Right ventricle myocardium inferior (tissue), 1 donor: Measurements from ENCODE around the gene MPV17. TPM values are rescaled to one million over a fixed set of nuclear protein-coding genes. Genes with fewer than 3 reads are reported as not detected.
A peak's percentile ranks its signal among the peaks of the same experiment; 100 is the strongest.
"Not testable (repeated sequence)": the region's sequence is repeated elsewhere in the genome, so short reads cannot be mapped to it uniquely, and the experiment has no call there.

Experiments used
- ATAC-seq: fragments of 200-7000 bp; cut with Tn5 transposase; one replicate; pipeline ENCODE4 v1.9.1; 2020; ENCODE audit warnings: mild to moderate bottlenecking, moderate library complexity
- DNase-seq: peaks from one replicate; pipeline ENCODE4 v3.0.0; 2021; ENCODE audit errors: missing footprints
- intact Hi-C: fragments of 100-400 bp; cut with DNase I; formaldehyde crosslinking; loops from one replicate; pipeline ENCODE4 v1.11.0; 2022
- total RNA-seq: library from RNA; stranded (reverse); fragmentation: NEBNext Ultra II Directional; extraction: Animal tissue kit (Norgen Biotek cat#: 25700); gene quantifications from one replicate; pipeline ENCODE4 v1.2.1, GENCODE V29; 2021
- donor health status: DM: no; HTN: yes; CAD: no; lungs with severe emphysema.

The MPV17 gene
- total RNA-seq, 1 donor from 2014 or later = 48.0 TPM

DNA sequence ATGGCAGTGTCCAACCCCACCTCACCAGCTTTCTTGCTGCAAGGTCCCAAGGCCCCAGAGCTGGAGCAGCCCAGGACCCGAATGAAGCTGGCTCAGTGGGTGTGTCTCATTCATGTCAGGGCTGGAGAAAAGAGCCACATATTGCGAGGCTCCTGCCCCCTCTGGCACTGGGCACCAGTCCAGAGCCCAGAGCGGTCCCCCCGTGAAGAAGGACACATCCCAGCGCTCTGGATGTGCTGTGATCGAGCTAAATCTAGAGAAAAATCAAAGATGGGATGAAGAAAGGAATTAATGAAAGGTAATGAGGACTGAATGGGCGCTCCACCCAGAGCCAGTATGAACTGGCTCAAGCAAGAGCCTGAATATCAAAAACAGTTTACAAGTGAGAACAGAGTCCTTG, 13.3 kb upstream of the MPV17 start:
- no peak for DNase-seq
- no peak for ATAC-seq
- intact Hi-C loops = no loop called here

DNA sequence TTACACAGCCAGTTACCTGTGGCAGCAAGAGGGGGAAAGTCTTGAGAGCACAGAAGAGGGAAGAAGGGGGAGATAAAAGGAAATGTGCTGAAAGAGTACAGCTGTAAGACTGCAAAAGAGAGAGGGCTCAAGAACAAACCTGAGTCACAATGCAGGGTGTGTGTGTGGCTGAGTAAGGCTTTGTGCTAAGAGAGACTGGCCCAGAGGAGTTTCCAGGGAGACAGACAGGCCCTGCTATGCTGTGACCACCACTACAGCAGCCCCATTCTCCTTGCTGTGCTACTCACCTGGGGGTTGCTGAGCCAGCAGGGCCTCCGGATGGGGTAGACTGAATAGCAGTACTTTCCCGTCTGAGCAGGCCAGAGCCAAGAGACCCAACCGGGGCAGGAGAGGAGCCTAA, 12.4 kb upstream of the MPV17 start:
- ATAC-seq = no peak
- intact Hi-C loops = no loop called here
- DNase-seq = no peak

DNA sequence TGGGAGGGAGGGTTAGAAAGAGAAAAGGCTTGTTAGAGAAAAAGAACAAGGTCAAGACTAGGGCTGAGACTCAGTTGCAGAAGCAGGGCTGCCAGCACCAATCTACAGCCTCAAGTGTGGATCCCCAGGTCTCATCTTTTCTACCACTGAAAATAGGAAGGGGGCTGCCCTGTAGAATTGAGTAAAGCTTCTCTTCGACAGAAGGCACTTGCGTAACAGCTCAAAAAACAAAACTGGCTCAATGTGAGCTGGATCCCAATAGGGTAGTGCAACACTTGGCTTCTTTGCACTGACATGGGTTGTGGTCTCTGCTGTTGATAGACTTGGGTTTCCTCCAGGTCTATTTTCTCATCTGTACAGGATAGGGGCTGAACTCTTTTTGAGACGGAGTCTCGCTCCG, 1.8 kb upstream of the MPV17 start:
- intact Hi-C loops = no loop called here

DNA sequence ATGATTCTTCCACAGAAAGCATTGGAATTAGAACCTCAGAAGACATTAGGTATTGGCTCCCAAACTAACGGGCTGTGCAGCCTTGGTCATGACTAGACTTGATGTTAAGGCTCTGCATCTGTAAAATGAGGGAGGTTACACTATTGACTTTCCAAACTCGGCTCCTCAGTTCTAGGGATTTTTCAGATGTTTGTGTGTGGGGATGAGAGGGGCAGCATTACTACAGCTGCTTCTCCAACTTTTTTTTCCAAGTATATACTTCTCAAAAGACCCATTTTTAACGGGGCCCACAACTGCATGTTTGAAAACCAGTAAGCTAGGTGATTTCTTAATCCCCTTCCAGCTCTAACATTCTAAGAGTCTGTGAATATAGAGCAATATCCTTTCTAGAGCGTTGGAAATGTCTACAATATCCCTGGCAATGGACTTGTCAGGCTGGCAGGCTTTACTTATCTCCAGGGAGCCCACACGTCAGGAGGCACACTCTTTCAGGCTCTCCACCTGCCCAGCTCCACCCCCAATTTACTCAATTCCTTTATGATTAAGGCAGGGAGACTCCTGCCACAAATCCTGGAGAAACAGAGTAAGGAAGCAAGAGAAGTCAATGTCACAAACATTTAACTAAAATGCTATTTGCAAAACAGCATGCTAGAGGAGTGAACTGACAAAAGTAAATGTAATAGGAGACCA, 844 bp upstream of the MPV17 start:
- DNase-seq = no peak
- ATAC-seq = no peak
- intact Hi-C loops = loop anchor here (1.0 to 2.0 kb wide), 2 partner anchors 41 to 47 kb away; partner anchors contain the start of genes EIF2B4, SNX17 and TRIM54

More for the DNA sequence above, 1.8 kb upstream of the MPV17 start:
- DNase-seq (no peak), ATAC-seq (no peak)

DNA sequence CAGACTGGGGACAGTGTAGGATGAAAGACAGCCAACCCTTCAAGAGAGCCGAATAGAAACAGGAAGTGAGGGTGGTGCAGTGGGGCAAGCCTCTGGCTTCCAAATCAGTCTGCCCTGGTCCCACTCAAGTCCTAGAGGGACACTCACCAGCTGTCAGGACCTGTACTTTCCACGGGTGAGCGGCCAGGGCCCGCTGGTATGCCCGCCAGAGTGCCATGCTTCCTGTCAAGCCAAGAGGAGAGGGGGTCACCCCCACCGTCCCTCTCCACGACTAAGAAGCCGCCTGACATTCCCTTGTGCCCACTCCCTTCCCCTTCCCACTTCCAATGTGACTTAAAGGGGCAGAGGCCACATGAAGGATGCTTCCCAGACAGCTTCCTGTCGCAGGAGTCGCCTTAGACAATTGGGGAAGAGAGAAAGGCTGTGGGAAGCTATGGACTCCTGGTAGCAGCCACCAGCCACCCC, 564 bp downstream of the MPV17 start:
- DNase-seq (no peak), ATAC-seq (peak; percentile 6)
- intact Hi-C loops = loop anchor here (2.0 kb wide), 1 partner anchor 48 kb away; the partner anchor contains the start of genes EIF2B4 and SNX17

DNA sequence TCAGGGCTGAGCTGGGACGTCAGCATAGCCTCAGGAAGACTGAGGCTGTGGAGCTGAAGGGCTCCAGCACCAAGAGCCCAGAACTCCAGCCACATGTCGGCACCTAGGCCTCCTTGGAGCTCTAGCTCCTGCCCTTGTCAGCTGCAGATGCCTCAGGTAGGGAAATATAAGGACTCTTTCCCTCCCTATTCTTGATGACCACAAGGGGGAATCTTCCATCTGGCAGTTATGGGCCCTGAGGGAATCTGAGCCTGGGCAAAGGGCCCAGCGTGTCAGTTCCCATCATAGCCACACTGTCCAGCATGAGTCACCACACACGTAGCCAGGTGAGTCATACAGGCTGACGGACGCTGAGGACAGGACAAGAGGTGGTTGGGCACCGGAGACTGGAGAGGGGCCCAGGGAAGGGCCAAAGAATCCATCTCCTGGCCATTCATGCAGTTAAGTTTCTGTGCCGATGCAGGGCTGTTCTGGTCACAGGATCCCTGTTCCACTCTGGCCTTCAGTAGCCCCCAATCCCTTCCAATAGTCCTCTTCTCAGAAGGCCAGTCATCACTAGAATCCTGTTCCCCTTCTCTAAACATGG, 1.8 kb downstream of the MPV17 start:
- intact Hi-C loops = no loop called here
- ATAC-seq = peak; percentile 65
- DNase-seq = no peak

DNA sequence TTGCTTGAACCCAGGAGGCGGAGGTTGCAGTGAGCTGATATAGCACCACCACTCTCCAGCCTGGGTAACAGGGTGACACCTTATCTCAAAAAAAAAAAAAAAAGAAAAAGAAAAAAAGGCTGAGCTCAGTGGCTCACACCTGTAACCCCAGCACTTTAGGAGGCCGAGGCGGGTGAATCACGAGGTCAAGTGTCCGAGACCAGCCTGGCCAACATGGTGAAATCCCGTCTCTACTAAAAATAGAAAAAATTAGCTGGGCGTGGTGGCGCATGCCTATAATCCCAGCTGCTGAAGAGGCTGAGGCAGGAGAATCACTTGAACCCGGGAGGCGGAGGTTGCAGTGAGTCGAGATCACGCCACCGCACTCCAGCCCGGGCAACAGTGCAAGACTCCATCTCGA, 3.1 kb downstream of the MPV17 start:
- ATAC-seq, DNase-seq, intact Hi-C loops: not testable (repeated sequence)

DNA sequence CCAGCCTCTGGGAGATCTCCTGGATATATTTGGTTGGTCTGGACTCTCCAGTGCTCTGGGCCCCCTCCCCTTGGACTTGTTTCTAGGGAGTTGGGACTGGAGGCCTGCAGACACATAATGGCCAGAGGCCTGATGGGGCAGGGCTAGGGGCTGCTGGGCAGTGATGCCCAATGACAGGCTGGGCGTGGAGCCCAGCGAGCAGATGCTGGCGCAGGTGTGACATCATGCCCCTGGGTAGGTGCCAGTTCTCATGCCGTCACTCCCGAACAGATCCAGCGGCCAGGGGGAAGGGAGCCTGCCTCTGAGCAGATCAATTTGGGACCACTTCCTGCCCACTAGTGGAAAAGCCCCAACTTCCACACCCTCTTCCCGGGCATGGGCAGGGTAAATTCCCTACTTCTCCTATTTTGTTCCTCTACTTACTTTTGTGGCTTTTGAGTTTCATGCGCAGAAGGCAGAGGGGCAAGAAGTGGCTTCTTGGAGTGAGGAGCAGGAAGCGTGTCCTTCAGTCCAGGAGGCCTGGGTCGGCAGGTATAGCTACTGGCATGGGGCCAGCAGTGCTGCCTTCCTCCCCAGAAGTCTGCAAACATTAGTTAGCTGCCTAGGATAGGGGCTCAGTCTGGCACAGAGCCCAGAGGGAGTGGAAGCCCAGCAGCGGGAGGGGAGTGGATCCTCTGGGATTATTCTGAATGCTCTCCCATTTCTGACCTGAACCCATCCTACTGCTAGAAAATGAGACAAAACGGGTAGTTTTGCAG, 6.1 kb downstream of the MPV17 start:
- intact Hi-C loops = no loop called here
- no peak for DNase-seq
- no peak for ATAC-seq

DNA sequence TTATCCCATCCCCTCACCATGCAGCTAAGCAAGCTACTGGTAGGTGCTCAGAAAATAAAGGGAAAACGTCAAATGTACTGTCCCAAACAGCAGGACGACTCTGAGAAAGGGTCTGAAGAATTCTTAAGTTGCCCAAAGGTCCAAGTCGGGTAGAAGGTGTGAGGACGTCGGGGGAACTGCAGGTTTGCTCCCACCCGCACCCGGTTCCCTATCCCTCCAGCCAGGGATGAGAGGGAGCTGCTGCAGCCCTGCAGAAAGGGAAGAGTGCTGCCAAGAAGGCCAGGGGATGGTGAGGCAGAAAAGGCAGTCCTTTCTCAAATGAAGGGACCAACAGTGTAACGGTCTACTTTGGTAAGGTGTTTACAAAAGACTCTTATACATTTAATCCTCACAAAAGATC, 7.8 kb downstream of the MPV17 start:
- intact Hi-C loops = no loop called here
- ATAC-seq (no peak), DNase-seq (no peak)

DNA sequence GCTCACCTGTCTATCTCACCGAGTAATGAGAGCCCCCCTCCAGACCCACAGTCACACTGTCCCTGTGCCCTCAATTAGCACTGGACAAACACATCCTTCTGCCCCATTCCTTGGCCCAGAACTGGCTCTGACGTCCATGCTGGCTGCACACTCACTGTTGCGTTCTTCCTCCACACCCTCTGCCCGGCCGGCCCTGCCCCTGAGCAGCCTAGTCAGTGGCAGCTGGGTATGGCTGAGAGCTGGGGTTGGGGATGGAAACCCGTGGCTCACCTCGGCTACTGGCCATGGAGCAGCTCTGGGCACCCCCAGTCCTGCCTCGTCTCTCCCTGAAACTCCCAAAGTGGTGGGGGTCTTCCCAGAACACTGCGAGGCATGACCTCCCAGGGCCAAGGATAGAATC, 8.2 kb downstream of the MPV17 start:
- intact Hi-C loops = no loop called here
- ATAC-seq (no peak), DNase-seq (no peak)

DNA sequence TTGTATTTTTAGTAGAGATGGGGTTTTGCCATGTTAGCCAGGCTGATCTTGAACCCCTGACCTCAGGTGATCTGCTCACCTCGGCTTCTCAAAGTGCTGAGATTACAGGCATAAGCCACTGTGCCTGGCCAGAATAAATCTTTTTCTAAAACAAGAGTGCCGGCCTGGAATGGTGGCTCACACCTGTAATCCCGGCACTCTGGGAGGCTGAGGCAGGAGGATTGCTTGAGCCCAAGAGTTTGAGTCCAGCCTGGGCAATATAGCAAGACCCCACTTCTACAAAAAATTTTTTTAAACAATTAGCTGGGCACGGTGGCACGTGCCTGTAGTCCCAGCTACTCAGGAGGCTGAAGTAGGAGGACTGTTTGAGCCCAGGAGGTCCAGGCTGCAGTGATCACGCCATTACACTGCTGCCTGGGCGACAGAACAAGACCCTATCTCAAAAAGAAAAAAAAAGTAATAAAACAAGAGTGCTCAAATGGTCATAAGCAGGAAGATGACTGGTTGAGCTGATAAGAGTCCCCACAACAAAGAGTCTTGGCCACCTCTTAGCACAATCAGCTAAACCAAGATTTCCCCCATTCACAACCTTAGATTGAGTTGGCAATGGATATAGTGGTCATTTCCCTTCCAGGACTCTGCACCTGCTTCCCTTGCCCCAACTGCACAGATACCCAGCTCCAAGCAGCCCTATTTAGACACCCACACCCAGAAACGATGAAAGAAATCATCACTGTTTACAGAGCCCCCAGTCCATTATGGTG, 8.8 kb downstream of the MPV17 start:
- DNase-seq (no peak), ATAC-seq (no peak)
- intact Hi-C loops = no loop called here

DNA sequence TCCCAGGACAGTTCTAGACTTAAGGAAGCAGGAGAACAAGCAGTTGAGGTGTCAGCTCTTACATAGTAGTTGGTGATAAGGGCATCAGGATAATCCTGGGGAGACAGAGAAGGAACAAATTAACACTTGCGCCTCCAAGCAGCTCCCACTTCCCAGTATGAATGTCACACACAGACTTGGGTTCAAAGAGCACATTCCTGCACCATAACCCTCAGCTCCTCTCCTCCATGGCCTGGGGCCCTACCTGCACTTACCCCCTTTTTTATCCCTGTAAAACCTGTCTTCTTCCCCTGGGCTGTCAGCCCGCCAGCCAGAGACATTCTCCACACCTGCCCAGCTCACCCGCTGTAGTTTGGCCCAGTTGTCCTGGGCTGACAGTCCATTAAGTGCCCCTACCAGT, 10.7 kb downstream of the MPV17 start:
- DNase-seq (no peak), ATAC-seq (no peak)
- intact Hi-C loops = no loop called here

DNA sequence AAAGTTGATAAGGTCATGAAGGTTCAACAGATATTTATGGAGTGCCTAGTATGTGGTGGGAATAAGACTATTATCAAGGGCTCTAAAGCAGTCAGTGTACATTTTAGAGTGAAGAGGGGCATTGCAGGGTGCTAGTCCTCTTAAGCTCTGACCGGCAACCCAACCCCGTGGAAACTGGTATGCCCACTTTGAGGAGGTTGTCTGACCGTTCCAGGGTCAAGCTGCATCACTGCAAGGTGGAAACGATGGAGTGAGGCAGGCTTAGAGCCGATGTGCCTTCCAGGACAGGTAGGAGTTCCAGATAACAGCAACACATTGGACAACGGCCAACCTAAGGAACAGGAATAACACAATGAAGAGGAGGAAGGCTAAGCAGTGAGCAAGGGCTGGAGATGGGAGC, 13.2 kb downstream of the MPV17 start:
- no peak for DNase-seq
- intact Hi-C loops = no loop called here

DNA sequence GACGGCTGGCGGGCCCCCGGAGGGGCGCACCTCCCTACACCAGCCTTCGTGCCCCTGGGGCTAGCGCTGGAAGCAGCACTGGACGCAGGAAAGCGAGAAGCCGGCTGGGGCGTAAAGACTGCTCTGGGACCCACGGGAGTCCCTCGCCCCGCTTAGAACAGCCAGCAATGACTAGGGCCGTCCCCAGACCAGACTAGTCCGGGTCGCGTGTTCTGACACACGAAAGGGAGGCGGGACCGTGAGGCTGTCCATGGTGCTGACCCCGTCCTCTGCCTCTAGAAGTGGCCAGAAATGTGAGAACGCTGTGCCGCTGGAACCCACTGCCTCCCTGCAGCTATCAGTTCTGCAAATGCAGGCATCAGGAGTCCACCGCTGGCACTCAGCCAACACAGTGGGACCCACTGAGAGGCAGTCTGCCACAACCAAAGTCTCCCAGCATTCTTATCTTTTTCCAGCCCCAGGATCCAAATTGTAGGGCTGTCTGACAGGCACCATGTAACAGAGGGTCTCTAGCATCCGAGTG, 14.5 kb downstream of the MPV17 start, which contains the start of gene UCN:
Gene UCN, minus strand, starts transcription at position 87 of the 523 bp plus-strand sequence. CDS start 550 bp downstream, outside the sequence.
- no peak for DNase-seq
- peak; percentile 12 for ATAC-seq
- intact Hi-C loops = no loop called here

More for the DNA sequence above, 13.2 kb downstream of the MPV17 start:
- ATAC-seq = no peak

DNA sequence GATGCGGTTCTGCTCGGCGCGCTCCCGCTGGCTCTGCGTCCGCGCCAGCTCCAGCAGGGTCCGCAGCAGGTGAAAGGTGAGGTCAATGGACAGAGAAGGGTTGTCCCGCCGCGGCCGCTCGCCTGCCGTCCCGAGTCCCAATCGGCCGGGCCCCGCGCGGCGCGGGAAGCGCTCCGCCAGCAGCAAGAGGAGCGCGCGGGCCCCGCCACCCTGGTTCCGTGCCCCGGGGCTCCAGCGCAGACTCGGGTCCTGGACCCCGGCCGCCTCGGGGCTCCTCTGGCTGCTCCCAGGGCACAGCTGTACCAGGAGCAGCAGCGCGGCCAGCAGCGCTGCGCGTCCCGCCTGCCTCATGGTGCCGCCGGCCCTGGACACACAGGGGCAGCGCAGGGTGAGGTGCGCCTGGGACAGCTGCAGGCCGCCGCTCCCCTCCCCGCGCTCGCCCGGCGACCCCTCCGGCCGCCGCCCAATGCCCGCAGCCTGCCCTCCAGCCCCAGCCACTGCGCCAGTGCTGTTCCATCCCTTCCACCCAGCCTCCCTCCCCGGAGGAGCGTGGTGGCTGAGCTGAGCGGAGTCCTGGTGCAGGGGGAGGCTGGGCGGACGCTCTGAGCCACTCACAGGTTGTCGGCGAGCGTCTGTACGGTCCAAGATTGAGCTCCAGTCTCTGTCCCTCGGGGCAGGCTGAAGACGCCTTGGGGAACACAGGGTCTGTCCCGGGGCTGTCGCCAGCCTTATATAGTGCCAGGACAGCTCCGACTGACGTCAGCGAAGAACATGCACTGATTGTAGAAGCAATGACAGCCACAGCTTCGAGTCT, 15.1 kb downstream of the MPV17 start:
- DNase-seq (no peak), ATAC-seq (peak; percentile 23)
- intact Hi-C loops = no loop called here

DNA sequence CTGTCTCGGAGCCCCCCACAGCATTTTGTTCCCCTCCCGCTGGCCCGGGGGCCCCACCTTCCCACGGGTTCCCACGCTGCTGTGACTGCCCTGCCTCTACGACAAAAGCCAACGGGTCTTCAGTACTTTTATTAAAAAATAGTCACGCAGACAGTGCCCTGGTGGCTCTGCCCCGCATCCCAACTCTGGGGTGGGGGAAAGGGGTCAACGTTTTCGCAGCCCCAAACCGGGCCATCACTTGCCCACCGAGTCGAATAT, 15.7 kb downstream of the MPV17 start:
- ATAC-seq (no peak), DNase-seq (no peak)
- intact Hi-C loops = no loop called here

DNA sequence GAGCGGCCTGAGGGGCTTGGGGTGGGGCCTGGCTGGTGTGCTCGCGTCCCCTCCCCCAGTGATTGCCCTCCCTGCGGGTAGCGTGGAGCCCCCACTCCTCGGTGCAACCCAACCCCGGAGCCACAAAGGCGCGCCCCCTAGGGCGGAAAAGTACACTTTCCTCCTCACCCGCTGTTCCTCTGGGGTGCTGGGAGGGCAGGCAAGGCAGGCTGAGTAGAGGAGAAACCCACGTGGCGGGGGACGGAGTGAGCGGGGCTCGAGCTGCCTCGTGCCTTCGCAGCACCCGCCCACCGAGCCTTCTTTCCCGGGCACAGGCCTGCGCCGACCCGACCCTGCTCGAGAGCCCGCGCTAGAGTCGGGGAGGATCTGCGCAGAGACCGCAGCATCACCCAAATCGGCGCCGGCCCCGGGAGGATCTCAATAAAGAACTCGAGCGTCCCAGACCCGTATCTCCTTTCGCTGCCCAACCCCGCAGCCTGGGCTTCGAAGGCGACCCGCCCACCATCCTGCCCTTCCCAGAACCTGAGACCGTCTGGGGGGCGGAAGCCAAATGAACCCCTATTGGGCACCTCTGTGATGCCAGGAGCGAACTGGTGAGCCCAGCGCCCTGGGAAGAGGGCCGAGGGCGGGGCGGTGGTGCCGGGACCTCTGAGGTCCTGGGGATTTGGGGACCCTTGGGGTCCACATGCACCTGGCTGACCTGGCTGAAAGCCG, 16.2 kb downstream of the MPV17 start:
- no peak for DNase-seq
- ATAC-seq = no peak
- intact Hi-C loops = no loop called here

DNA sequence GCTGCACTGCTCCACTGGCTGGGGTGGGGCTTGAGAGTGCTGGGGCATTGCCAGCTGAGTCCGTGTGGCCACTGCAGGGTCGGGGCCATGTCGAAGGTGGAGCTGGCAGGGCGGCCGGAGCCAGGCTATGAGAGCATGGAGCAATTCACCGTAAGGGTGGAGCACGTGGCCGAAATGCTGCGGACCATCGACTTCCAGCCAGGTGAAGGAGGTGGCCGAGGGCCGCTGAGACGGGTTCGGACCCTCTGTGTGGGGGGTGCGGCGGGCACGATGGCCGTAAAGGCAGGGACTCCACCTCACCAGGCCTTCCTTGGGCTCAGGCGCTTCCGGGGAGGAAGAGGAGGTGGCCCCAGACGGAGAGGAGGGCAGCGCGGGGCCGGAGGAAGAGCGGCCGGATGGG, 16.8 kb downstream of the MPV17 start:
- intact Hi-C loops = no loop called here
- DNase-seq = no peak
- ATAC-seq = no peak
